ENCODE data around the gene CDK13. TPM values are rescaled to one million over a fixed set of nuclear protein-coding genes. Genes with fewer than 3 reads are reported as not detected.

CDK13 gene
- total RNA-seq, 1 experiment from 2014 or later: 45.9 TPM

DNA sequence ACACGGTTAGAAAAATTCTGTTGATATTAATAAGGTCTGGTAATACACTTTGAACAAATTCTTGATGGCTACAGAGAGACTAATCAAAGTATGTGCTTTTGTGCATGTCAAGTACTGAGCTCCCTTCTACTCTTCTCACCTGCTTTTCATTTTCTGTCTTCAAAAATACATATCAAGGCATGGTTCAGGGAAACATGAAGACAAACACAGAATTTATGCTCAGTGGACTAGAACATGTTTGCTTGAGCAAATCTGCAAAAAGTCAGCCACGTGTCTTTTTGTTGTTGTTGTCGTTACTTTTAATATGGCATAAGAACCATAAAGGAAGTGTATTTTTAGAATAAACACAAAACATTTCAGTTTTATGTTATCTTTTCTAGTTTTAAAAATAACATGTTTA is 21.9 kb downstream of the CDK13 start:
- CTCF ChIA-PET: no interaction called here

DNA sequence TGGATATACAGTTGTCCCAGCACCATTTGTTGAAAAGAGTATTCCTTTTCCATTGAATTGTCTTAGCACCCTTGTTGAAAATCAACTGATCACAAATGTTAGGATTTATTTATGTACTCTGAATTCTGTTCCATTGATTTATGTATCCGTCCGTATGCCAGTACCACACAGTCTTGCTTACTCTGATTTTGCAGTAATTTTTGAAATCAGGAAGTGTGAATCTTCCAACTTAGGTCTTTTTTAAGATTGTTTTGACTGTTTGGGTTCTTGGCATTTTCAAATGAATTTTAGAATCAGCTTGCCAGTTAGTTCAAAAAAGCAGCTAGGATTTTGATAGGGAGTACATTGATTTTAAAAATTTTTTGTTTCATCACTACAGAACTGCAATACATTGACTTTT is 23.7 kb downstream of the CDK13 start:
- no peaks in the 10 kb centered on the region for H3K36me3 ChIP-seq (ENCODE audit: control insufficient read depth, insufficient read depth, low read length)
- H3K4me1 Mint-ChIP-seq (ENCODE audit: low read depth, unreplicated experiment): peaks cover 8% of the 10 kb centered on the region
- BruUV-seq (replicated peaks): no TSS peak
- H3K27me3 ChIP-seq (replicated peaks; ENCODE audit: control insufficient read depth, insufficient read depth, low read length): no peaks in the 10 kb centered on the region
- peaks cover 14% of the 10 kb centered on the region for H3K36me3 Mint-ChIP-seq (ENCODE audit: insufficient read depth, unreplicated experiment)
- H3K27me3 Mint-ChIP-seq (ENCODE audit: insufficient read depth, unreplicated experiment): no peaks in the 10 kb centered on the region
- H3K27ac Mint-ChIP-seq (ENCODE audit: unreplicated experiment): no peak overlapping the region
- H3K4me3 ChIP-seq (ENCODE audit: low read depth, low read length): no peak overlapping the region
- intact Hi-C loops (cut with micrococcal nuclease; ENCODE audit: unreplicated experiment): no loop called here
- H3K9me3 ChIP-seq: no peaks in the 10 kb centered on the region
- TF ChIP-seq, protein P1, sequence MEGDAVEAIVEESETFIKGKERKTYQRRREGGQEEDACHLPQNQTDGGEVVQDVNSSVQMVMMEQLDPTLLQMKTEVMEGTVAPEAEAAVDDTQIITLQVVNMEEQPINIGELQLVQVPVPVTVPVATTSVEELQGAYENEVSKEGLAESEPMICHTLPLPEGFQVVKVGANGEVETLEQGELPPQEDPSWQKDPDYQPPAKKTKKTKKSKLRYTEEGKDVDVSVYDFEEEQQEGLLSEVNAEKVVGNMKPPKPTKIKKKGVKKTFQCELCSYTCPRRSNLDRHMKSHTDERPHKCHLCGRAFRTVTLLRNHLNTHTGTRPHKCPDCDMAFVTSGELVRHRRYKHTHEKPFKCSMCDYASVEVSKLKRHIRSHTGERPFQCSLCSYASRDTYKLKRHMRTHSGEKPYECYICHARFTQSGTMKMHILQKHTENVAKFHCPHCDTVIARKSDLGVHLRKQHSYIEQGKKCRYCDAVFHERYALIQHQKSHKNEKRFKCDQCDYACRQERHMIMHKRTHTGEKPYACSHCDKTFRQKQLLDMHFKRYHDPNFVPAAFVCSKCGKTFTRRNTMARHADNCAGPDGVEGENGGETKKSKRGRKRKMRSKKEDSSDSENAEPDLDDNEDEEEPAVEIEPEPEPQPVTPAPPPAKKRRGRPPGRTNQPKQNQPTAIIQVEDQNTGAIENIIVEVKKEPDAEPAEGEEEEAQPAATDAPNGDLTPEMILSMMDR (IDR thresholded peaks at IDR 0.05; ENCODE audit: insufficient read depth in 1 of 2, low read depth in 1 of 2, low read length in 1 of 2, severe bottlenecking in 1 of 2, unreplicated experiment in 1 of 2): no peak
- H3K4me3 Mint-ChIP-seq (ENCODE audit: unreplicated experiment): no peak overlapping the region
- H3K4me1 ChIP-seq: no peaks in the 10 kb centered on the region
- no peaks in the 10 kb centered on the region for H3K9me3 Mint-ChIP-seq (ENCODE audit: unreplicated experiment)
- no peak for DNase-seq
- CTCF ChIA-PET: no interaction called here
- POLR2A ChIA-PET: no interaction called here

More for the DNA sequence above, 21.9 kb downstream of the CDK13 start:
- TF ChIP-seq, protein P1 (IDR thresholded peaks at IDR 0.05; ENCODE audit: insufficient read depth in 1 of 2, low read depth in 1 of 2, low read length in 1 of 2, severe bottlenecking in 1 of 2, unreplicated experiment in 1 of 2): no peak
- no peaks in the 10 kb centered on the region for H3K36me3 ChIP-seq (ENCODE audit: control insufficient read depth, insufficient read depth, low read length)
- H3K9me3 ChIP-seq: no peaks in the 10 kb centered on the region
- H3K27me3 Mint-ChIP-seq (ENCODE audit: insufficient read depth, unreplicated experiment): no peaks in the 10 kb centered on the region
- no peak for DNase-seq
- H3K4me1 ChIP-seq: no peaks in the 10 kb centered on the region
- POLR2A ChIA-PET: no interaction called here
- peaks cover 25% of the 10 kb centered on the region for H3K36me3 Mint-ChIP-seq (ENCODE audit: insufficient read depth, unreplicated experiment)
- H3K27ac Mint-ChIP-seq (ENCODE audit: unreplicated experiment): no peak overlapping the region
- H3K9me3 Mint-ChIP-seq (ENCODE audit: unreplicated experiment): no peaks in the 10 kb centered on the region
- intact Hi-C loops (cut with micrococcal nuclease; ENCODE audit: unreplicated experiment): no loop called here
- no TSS peak for BruUV-seq (replicated peaks)
- H3K27me3 ChIP-seq (replicated peaks; ENCODE audit: control insufficient read depth, insufficient read depth, low read length): no peaks in the 10 kb centered on the region
- peaks cover 8% of the 10 kb centered on the region for H3K4me1 Mint-ChIP-seq (ENCODE audit: low read depth, unreplicated experiment)
- H3K4me3 ChIP-seq (ENCODE audit: low read depth, low read length): no peak overlapping the region
- H3K4me3 Mint-ChIP-seq (ENCODE audit: unreplicated experiment): no peak overlapping the region

DNA sequence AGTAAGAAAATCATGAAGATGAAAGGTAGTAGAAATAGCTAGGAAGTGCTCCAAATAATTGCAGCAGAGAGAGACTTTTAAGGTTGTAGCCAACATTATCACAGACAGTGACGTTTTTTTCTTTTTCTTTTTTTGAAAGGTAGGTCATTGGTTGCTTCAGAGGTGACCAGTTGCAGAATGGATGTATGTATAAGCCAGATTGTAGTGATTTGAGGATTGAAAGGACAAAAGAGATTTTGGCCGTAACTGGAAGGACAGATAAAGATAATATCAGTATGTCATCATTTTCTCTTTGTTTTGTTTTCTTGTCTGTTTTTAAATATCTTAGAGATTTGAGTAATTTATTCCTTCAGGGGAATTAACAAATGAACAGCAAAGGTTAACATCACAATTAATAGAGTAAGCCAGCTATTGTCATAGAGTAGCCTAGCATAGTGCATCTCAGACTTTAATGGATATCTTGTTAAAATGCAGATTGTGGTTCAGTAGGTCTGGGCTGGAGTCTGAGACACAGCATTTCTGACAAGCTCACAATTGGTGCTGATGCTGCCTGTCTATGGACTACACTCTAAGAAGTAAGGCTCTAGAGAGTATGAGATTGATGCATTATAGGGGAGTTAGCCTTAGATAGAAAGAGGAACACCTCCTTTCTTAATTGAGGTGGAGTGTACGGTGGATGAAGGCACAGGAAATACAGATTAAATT is 28.3 kb downstream of the CDK13 start:
- H3K27me3 Mint-ChIP-seq (ENCODE audit: insufficient read depth, unreplicated experiment): no peaks in the 10 kb centered on the region
- CTCF ChIA-PET: no interaction called here
- H3K27me3 ChIP-seq (replicated peaks; ENCODE audit: control insufficient read depth, insufficient read depth, low read length): no peaks in the 10 kb centered on the region
- BruUV-seq (replicated peaks): no TSS peak
- no peaks in the 10 kb centered on the region for H3K9me3 ChIP-seq
- H3K4me3 ChIP-seq (ENCODE audit: low read depth, low read length): no peak overlapping the region
- TF ChIP-seq, protein P1 (IDR thresholded peaks at IDR 0.05; ENCODE audit: insufficient read depth in 1 of 2, low read depth in 1 of 2, low read length in 1 of 2, severe bottlenecking in 1 of 2, unreplicated experiment in 1 of 2): no peak
- no peaks in the 10 kb centered on the region for H3K9me3 Mint-ChIP-seq (ENCODE audit: unreplicated experiment)
- no peaks in the 10 kb centered on the region for H3K4me1 Mint-ChIP-seq (ENCODE audit: low read depth, unreplicated experiment)
- H3K4me1 ChIP-seq: no peaks in the 10 kb centered on the region
- POLR2A ChIA-PET: no interaction called here
- DNase-seq: no peak
- H3K36me3 ChIP-seq (ENCODE audit: control insufficient read depth, insufficient read depth, low read length): no peaks in the 10 kb centered on the region
- H3K36me3 Mint-ChIP-seq (ENCODE audit: insufficient read depth, unreplicated experiment): no peaks in the 10 kb centered on the region
- H3K4me3 Mint-ChIP-seq (ENCODE audit: unreplicated experiment): no peak overlapping the region
- no peak overlapping the region for H3K27ac Mint-ChIP-seq (ENCODE audit: unreplicated experiment)
- intact Hi-C loops (cut with micrococcal nuclease; ENCODE audit: unreplicated experiment): no loop called here
